Measurements from ENCODE around the gene TRIM71. TPM values are rescaled to one million over a fixed set of nuclear protein-coding genes. Genes with fewer than 3 reads are reported as not detected.

Gene TRIM71
- total and polyA plus RNA-seq, 7 donors: not detected

- Histone ChIP-seq H3K36me3 (no peaks in the 10 kb centered on the region), H3K9me3 (no peaks in the 10 kb centered on the region), H3K4me1 (no peaks in the 10 kb centered on the region), H3K4me3 (no peak overlapping the region), H3K27ac (no peak overlapping the region), H3K27me3 (no peaks in the 10 kb centered on the region)
- no peak for DNase-seq
- intact Hi-C loops (cut with DNase I): no loop called here
- 86 to 93% methylated on average over 5 of the region's 5 CpGs for WGBS, 2 donors
- TF ChIP-seq POLR2A (IDR thresholded peaks at IDR 0.05) (no peak), POLR2AphosphoS5 (IDR thresholded peaks at IDR 0.05) (no peak), EP300 (IDR thresholded peaks at IDR 0.05) (no peak), CTCF (IDR thresholded peaks at IDR 0.05) (no peak)
Observed at GRCh38 chr3:32862936-32863487, 45.2 kb downstream of the TRIM71 start.

GRCh38 chr3:32865383-32865782 lies 47.6 kb downstream of the TRIM71 start:
- H3K9me3 ChIP-seq: no peaks in the 10 kb centered on the region
- no peak overlapping the region for H3K27ac ChIP-seq
- DNase-seq: no peak
- no peaks in the 10 kb centered on the region for H3K4me1 ChIP-seq
- TF ChIP-seq POLR2A (IDR thresholded peaks at IDR 0.05) (no peak), POLR2AphosphoS5 (IDR thresholded peaks at IDR 0.05) (no peak)
- H3K36me3 ChIP-seq: no peaks in the 10 kb centered on the region
- H3K27me3 ChIP-seq: no peaks in the 10 kb centered on the region
- intact Hi-C loops (cut with DNase I): no loop called here
- H3K4me3 ChIP-seq: no peak overlapping the region
- WGBS, 2 donors: 52 to 67% methylated on average over 6 of the region's 6 CpGs

GRCh38 chr3:32866533-32866932 lies 48.7 kb downstream of the TRIM71 start:
- no peak for DNase-seq
- no peaks in the 10 kb centered on the region for H3K27me3 ChIP-seq
- intact Hi-C loops (cut with DNase I): no loop called here
- H3K9me3 ChIP-seq: no peaks in the 10 kb centered on the region
- H3K27ac ChIP-seq: no peak overlapping the region
- H3K4me3 ChIP-seq: no peak overlapping the region
- H3K36me3 ChIP-seq: no peaks in the 10 kb centered on the region
- H3K4me1 ChIP-seq: no peaks in the 10 kb centered on the region
- TF ChIP-seq CTCF (IDR thresholded peaks at IDR 0.05) (no peak), POLR2A (IDR thresholded peaks at IDR 0.05) (no peak), POLR2AphosphoS5 (IDR thresholded peaks at IDR 0.05) (no peak), EP300 (IDR thresholded peaks at IDR 0.05) (no peak)
- WGBS, 2 donors: 95% methylated on average over 5 of the region's 5 CpGs

GRCh38 chr3:32867954-32868353 lies 50.2 kb downstream of the TRIM71 start:
- DNase-seq: no peak
- Histone ChIP-seq H3K9me3 (no peaks in the 10 kb centered on the region), H3K27me3 (no peaks in the 10 kb centered on the region), H3K4me1 (peaks cover 0 to 6% (median 6%) of the 10 kb centered on the region in 4 donors), H3K36me3 (no peaks in the 10 kb centered on the region), H3K4me3 (no peak overlapping the region), H3K27ac (no peak overlapping the region)
- intact Hi-C loops (cut with DNase I): no loop called here
- 93 to 97% methylated on average over 5 of the region's 5 CpGs for WGBS, 2 donors
- TF ChIP-seq POLR2A (IDR thresholded peaks at IDR 0.05): no peak
- TF ChIP-seq CTCF (IDR thresholded peaks at IDR 0.05): no peak
- TF ChIP-seq POLR2AphosphoS5 (IDR thresholded peaks at IDR 0.05): no peak
- no peak for TF ChIP-seq EP300 (IDR thresholded peaks at IDR 0.05)

- H3K9me3 ChIP-seq: no peaks in the 10 kb centered on the region
- no peak overlapping the region for H3K4me3 ChIP-seq
- TF ChIP-seq POLR2A (IDR thresholded peaks at IDR 0.05) (no peak), CTCF (IDR thresholded peaks at IDR 0.05) (no peak), POLR2AphosphoS5 (IDR thresholded peaks at IDR 0.05) (no peak), EP300 (IDR thresholded peaks at IDR 0.05) (no peak)
- intact Hi-C loops (cut with DNase I): no loop called here
- WGBS, 2 donors: 89 to 90% methylated on average over 7 of the region's 7 CpGs
- H3K27ac ChIP-seq: no peak overlapping the region
- H3K36me3 ChIP-seq: no peaks in the 10 kb centered on the region
- no peak for DNase-seq
- peaks cover 0 to 16% (median 15%) of the 10 kb centered on the region in 4 donors for H3K4me1 ChIP-seq
- no peaks in the 10 kb centered on the region for H3K27me3 ChIP-seq
Observed at GRCh38 chr3:32868719-32869512, 51.1 kb downstream of the TRIM71 start.
